Measurements from ENCODE around the gene BIRC6.

The BIRC6 gene

GRCh38 chr2:32377928-32378327, 21.1 kb downstream of the BIRC6 start:
- DNase-seq, result no peak

GRCh38 chr2:32379352-32379751, 22.5 kb downstream of the BIRC6 start:
- no peak for DNase-seq

GRCh38 chr2:32383858-32384257, 27.0 kb downstream of the BIRC6 start:
- DNase-seq, result no peak

GRCh38 chr2:32384529-32384928, 27.7 kb downstream of the BIRC6 start:
- DNase-seq, result no peak

GRCh38 chr2:32386739-32387138, 29.9 kb downstream of the BIRC6 start:
- no peak for DNase-seq

- DNase-seq, result no peak
Observed at GRCh38 chr2:32399221-32399620, 42.4 kb downstream of the BIRC6 start.

GRCh38 chr2:32402091-32402490, 45.3 kb downstream of the BIRC6 start:
- DNase-seq, result no peak

GRCh38 chr2:32403782-32404181, 47.0 kb downstream of the BIRC6 start:
- no peak for DNase-seq

GRCh38 chr2:32404691-32405090, 47.9 kb downstream of the BIRC6 start:
- no peak for DNase-seq

GRCh38 chr2:32416519-32416918, 59.7 kb downstream of the BIRC6 start:
- no peak for DNase-seq

- DNase-seq, result no peak
Observed at GRCh38 chr2:32417659-32418058, 60.8 kb downstream of the BIRC6 start.

- peak; percentile 24 for DNase-seq
Observed at GRCh38 chr2:32418778-32419177, 62.0 kb downstream of the BIRC6 start.

GRCh38 chr2:32422133-32422532, 65.3 kb downstream of the BIRC6 start:
- no peak for DNase-seq

- DNase-seq, result no peak
Observed at GRCh38 chr2:32423536-32423935, 66.7 kb downstream of the BIRC6 start.

- DNase-seq, result no peak
Observed at GRCh38 chr2:32424739-32425138, 67.9 kb downstream of the BIRC6 start.

- no peak for DNase-seq
Observed at GRCh38 chr2:32425719-32426141, 68.9 kb downstream of the BIRC6 start.

GRCh38 chr2:32427672-32428610, 71.1 kb downstream of the BIRC6 start:
- no peak for DNase-seq

GRCh38 chr2:32430804-32431203, 74.0 kb downstream of the BIRC6 start:
- DNase-seq, result no peak

GRCh38 chr2:32436150-32436549, 79.3 kb downstream of the BIRC6 start:
- no peak for DNase-seq

GRCh38 chr2:32442020-32442467, 85.2 kb downstream of the BIRC6 start:
- no peak for DNase-seq

- no peak for DNase-seq
Observed at GRCh38 chr2:32446369-32446768, 89.5 kb downstream of the BIRC6 start.

GRCh38 chr2:32450851-32451250, 94.0 kb downstream of the BIRC6 start:
- DNase-seq, result no peak

GRCh38 chr2:32452338-32453064, 95.7 kb downstream of the BIRC6 start:
- DNase-seq, result no peak
